HG02938 (cell line): Measurements from ENCODE around the gene TMEM14C.
A peak's percentile ranks its signal among the peaks of the same experiment; 100 is the strongest.

Experiments
- ATAC-seq: cut with Tn5 transposase; IDR thresholded peaks from one replicate; pipeline ENCODE4 v1.9.1; 2021; ENCODE audit warnings: mild to moderate bottlenecking, moderate library complexity; ENCODE audit not compliant: unreplicated experiment

Gene TMEM14C

DNA sequence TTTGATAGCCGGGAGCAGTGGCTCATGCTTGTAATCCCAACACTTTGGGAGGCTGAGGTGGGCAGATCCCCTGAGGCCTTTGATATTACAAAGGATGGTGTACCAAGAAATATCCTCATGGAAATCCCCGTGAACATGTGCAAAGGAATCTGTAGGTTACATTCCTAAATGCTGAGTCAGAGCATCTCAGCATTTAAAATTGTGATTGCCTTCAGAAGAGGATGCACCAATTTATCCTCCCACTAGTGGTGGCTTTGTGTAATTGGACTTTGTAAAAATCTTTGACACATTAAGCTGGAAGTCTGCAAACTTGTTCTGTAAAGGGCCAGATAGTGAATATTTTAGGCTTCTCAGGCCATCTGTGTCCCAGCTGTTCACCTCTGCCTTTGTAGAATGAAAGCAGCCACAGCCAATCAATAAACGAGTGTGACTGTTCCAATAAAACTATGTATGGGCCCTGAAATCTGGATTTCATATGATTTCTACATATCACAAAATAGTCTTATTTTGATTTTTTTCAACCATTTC lies 36.5 kb downstream of the TMEM14C start:
- ATAC-seq = peak; percentile 64

DNA sequence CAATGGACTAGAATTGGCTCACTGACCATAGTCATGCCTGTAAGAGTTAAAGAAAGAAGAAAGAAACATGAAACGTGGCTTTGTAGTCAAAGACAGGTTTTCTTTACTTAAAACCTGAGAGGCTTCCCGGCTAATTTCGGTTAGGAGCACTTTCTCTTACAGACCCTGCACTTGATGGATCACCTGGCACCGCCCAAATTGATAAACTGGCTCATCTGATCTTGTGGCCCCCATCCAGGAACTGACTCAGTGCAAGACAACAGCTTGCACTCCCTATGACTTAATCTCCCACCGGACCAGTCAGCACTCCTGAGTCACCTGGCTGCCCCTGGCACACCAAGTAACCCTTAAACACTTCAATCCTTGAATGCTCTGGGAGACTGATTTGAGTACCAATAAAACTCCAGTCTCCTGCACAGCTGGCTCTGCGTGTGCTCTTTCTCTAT lies 37.0 kb downstream of the TMEM14C start:
- ATAC-seq = no peak

DNA sequence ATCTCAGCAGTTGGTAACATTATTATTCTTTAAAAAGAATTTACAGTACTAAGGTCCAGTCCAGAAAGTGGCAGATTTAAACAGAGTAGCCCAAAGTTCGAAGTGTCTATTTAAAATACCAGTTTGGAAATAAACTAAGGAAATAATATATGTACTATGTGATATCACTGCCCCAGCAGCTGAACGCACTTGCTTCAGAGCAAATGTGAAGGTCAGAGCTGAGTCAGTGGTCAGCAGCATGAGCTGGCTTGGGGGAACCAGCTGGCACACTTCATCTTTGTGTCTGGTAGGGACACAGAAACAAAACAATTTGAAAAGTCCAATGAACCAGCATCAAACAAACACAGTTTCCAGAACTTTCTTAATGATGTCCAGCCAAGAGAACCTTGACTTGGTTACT lies 40.1 kb downstream of the TMEM14C start:
- ATAC-seq = no peak

DNA sequence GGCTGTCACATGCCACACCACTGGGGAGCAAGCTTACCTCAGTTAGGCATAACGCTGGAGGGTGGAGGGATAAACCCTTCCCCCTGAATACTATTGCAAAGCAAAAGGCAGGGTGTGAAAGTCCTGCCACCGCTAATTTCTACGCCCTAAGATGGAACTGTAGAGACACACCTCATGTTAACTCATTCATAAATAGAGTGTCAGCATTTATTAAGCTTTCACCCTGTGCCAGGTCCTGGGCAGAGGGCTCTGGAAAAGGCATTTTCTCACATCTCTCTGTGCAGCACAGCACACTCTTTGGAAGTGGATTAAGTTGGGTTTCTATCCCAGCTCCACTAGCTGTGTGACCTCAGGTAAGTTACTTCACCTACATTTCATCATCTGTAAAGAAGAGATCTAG lies 46.5 kb downstream of the TMEM14C start:
- no peak for ATAC-seq

DNA sequence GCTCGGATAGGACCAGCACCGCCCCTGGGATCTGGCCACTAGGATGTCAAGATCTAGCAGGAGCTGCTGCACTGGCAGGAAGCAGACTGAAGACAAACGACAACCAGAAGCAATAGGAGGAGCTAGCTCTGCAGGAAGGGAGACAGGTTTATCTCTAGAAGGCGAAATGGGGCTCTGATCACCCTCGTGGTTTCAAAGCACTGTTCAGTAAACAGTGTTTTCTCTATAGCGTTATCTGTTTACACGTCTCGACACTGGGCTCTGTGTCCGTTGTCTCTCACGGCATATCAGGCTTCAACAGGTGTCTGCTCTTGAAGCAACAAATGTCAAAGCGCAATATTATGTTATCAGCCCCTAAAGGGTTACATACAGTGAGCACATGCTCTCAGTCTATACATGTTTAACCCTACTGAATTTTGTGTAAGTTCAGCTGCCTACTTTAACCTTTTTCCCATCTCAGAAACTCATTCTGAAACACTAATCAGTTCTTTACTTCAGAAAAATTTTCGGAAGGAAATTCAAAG lies 48.6 kb downstream of the TMEM14C start:
- ATAC-seq = no peak

DNA sequence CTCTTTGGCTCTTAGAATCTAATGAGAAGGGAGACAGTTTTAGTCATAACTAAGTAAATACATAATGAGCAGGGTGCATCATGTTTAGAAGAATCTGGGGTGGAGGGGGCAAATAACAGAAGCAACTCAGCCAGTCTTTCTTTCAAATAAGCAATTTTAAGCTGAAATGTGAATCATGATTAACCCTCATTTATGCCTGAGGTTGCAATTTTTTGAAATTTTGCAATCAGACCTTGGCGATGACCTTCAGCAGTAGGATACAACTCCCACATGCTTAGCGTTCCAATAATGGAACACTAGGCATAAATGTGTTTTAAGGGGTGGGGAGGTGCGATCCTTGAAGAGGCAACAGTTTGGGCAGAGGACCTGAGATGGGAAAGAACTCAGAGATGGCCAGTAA lies 55.4 kb downstream of the TMEM14C start:
- no peak for ATAC-seq

DNA sequence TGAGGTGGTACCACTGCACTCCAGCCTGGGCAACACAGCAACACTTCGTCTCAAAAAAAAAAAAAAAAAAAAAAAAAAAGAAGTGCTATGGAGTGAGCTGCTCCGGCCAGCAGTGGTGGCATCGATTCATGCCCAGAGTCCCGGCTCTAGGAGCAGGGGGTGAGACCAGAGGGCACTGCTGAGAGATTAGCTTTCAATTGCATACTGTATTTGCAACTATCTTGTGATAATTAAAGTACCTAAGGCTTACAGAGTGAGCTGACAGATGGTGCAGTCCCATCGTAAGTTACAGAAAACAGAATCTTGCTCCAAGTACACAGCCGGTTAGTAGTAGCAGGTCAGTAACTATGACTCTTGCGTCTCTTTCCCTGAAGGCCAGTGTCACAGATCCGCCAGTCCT lies 56.2 kb downstream of the TMEM14C start:
- no peak for ATAC-seq
